Body of pancreas (tissue), 4 donors: Measurements from ENCODE around the gene VWF. TPM values are rescaled to one million over a fixed set of nuclear protein-coding genes. Genes with fewer than 3 reads are reported as not detected.
A peak's percentile ranks its signal among the peaks of the same experiment; 100 is the strongest.

Experiments
- ATAC-seq: fragments of 150-250 bp; one replicate; pipeline ENCODE4 v1.9.1; 2016
- DNase-seq, 4 donors: peaks; one replicate each; pipeline ENCODE4 v3.0.0-alpha.2; 2019
- H3K27ac ChIP-seq, 4 donors: fragments of 200-600 bp; sonication (generic); 1 replicate in 3 of 4; 2 replicates in 1 of 4; pipeline versions ENCODE4 v1.5.1 to v1.6.1; 2016 to 2019; ENCODE audit warnings: mild to moderate bottlenecking in 1 of 4, mixed read lengths in 1 of 4, moderate library complexity in 1 of 4
- H3K27me3 ChIP-seq, 2 donors: fragments of 200-600 bp; sonication (generic); one replicate each; pipeline ENCODE4 v1.6.0; 2016; ENCODE audit warnings: mild to moderate bottlenecking in 1 of 2
- H3K36me3 ChIP-seq, 2 donors: fragments of 200-600 bp; sonication (generic); replicated peaks in 1 of 2; 2 replicates each; pipeline ENCODE4 v1.5.1; 2016; ENCODE audit warnings: low read depth in 2 of 2; ENCODE audit not compliant: insufficient read depth in 1 of 2
- H3K4me1 ChIP-seq: fragments of 200-600 bp; sonication (generic); one replicate; pipeline ENCODE4 v1.6.0; 2016
- H3K4me3 ChIP-seq, 2 donors: fragments of 200-600 bp; sonication (generic); 1 replicate in 1 of 2; 2 replicates in 1 of 2; pipeline ENCODE4 v1.5.1; 2016 to 2019
- H3K9me3 ChIP-seq, 3 donors: fragments of 200-600 bp; sonication (generic); 1 replicate in 2 of 3; 2 replicates in 1 of 3; pipeline ENCODE4 v1.5.1; 2016
- CTCF ChIP-seq, 7 experiments: fragments of 450-650 bp in 4 of 7; fragments of 200-600 bp in 3 of 7; sonication (generic) in 3 of 7; IDR thresholded peaks; one replicate each; pipeline ENCODE4 v1.5.1; 2016 to 2019; ENCODE audit warnings: antibody characterized with exemption in 7 of 7
- POLR2A ChIP-seq, 3 donors: fragments of 450-650 bp; IDR thresholded peaks; one replicate each; pipeline ENCODE4 v1.6.1; 2016; ENCODE audit warnings: antibody characterized with exemption in 3 of 3, mild to moderate bottlenecking in 2 of 3
- WGBS, 2 donors: methylation state at CpG; one replicate each; pipeline ENCODE4 v1.1.5; 2017; 5-methylcytosine and 5-hydroxymethylcytosine counted together
- intact Hi-C: fragments of 100-400 bp; cut with DNase I; formaldehyde crosslinking; loops from one replicate; pipeline ENCODE4 v1.15.1; 2023
- total RNA-seq, 2 donors: library from RNA; depleted of rRNA; stranded (reverse); fragments of >200 nt; gene quantifications; one replicate each; pipeline ENCODE4 v1.1.0, GENCODE V29; 2016

The VWF gene
- total RNA-seq, 2 donors from 2014 or later = 76.1 to 78.1 TPM

- TF ChIP-seq POLR2A (IDR thresholded peaks at IDR 0.05) (no peak), CTCF (IDR thresholded peaks at IDR 0.05) (no peak)
- Histone ChIP-seq H3K27me3 (peaks cover 0 to 4% of the 10 kb centered on the region in 2 donors), H3K4me3 (no peak overlapping the region), H3K9me3 (no peaks in the 10 kb centered on the region), H3K36me3 (no peaks in the 10 kb centered on the region), H3K27ac (no peak overlapping the region), H3K4me1 (no peaks in the 10 kb centered on the region)
- intact Hi-C loops = loop anchor here (5.0 kb wide), 1 partner anchor 54 kb away; no protein-coding TSS in a partner anchor
- WGBS, 2 donors = 34 to 57% methylated on average over 5 of the region's 5 CpGs
- DNase-seq (no peak), ATAC-seq (no peak)
These were observed 83.7 kb downstream of the VWF start for GRCh38 chr12:6040815-6041214.

- intact Hi-C loops = loop anchor here (5.0 kb wide), 1 partner anchor 53 kb away; no protein-coding TSS in a partner anchor
- peak; percentile 51 to 62 (median 56) for DNase-seq
- peak; percentile 85 for ATAC-seq
- peak; percentile 73 to 90 (median 88) for TF ChIP-seq CTCF (IDR thresholded peaks at IDR 0.05)
- TF ChIP-seq POLR2A (IDR thresholded peaks at IDR 0.05) = no peak
- Histone ChIP-seq H3K27ac (no peak overlapping the region), H3K36me3 (no peaks in the 10 kb centered on the region), H3K4me1 (no peaks in the 10 kb centered on the region), H3K4me3 (no peak overlapping the region), H3K9me3 (no peaks in the 10 kb centered on the region), H3K27me3 (peaks cover 0 to 4% of the 10 kb centered on the region in 2 donors)
- 16 to 17% methylated on average over 11 to 12 of the region's 12 CpGs for WGBS, 2 donors
These were observed 84.4 kb downstream of the VWF start for GRCh38 chr12:6039894-6040601.

GRCh38 chr12:6038160-6038559 lies 86.3 kb downstream of the VWF start:
- no peak overlapping the region for H3K4me3 ChIP-seq
- ATAC-seq (peak; percentile 64), DNase-seq (peak; percentile 29 to 63 (median 46))
- TF ChIP-seq POLR2A (IDR thresholded peaks at IDR 0.05) (no peak), CTCF (IDR thresholded peaks at IDR 0.05) (peak; percentile 24 to 75 (median 54))
- no peak overlapping the region for H3K27ac ChIP-seq
- no peaks in the 10 kb centered on the region for H3K9me3 ChIP-seq
- WGBS, 2 donors = 36 to 60% methylated on average over 5 to 8 of the region's 8 CpGs
- H3K4me1 ChIP-seq = no peaks in the 10 kb centered on the region
- peaks cover 0 to 4% of the 10 kb centered on the region in 2 donors for H3K27me3 ChIP-seq
- H3K36me3 ChIP-seq = no peaks in the 10 kb centered on the region
- intact Hi-C loops = no loop called here

GRCh38 chr12:6037459-6037858 lies 87.0 kb downstream of the VWF start:
- no peaks in the 10 kb centered on the region for H3K9me3 ChIP-seq
- intact Hi-C loops = no loop called here
- no peaks in the 10 kb centered on the region for H3K36me3 ChIP-seq
- no peak for TF ChIP-seq CTCF (IDR thresholded peaks at IDR 0.05)
- no peak for TF ChIP-seq POLR2A (IDR thresholded peaks at IDR 0.05)
- H3K27ac ChIP-seq = no peak overlapping the region
- 56 to 80% methylated on average over 7 to 9 of the region's 9 CpGs for WGBS, 2 donors
- ATAC-seq = no peak
- no peak overlapping the region for H3K4me3 ChIP-seq
- peaks cover 0 to 4% of the 10 kb centered on the region in 2 donors for H3K27me3 ChIP-seq
- H3K4me1 ChIP-seq = no peaks in the 10 kb centered on the region
- no peak for DNase-seq

- Histone ChIP-seq H3K27me3 (peaks cover 0 to 4% of the 10 kb centered on the region in 2 donors), H3K9me3 (no peaks in the 10 kb centered on the region), H3K27ac (no peak overlapping the region), H3K4me3 (no peak overlapping the region), H3K36me3 (no peaks in the 10 kb centered on the region), H3K4me1 (no peaks in the 10 kb centered on the region)
- 70 to 83% methylated on average over 1 to 3 of the region's 3 CpGs for WGBS, 2 donors
- no peak for DNase-seq
- ATAC-seq = no peak
- no peak for TF ChIP-seq POLR2A (IDR thresholded peaks at IDR 0.05)
- intact Hi-C loops = no loop called here
These were observed 88.0 kb downstream of the VWF start for GRCh38 chr12:6036509-6036908.
